SK-N-SH (cell line): Measurements from ENCODE around the gene GNAT1. TPM values are rescaled to one million over a fixed set of nuclear protein-coding genes. Genes with fewer than 3 reads are reported as not detected.

Experiments used
- CTCF ChIA-PET: fragments of 300-600, 350-600 bp; formaldehyde crosslinking; extraction: SDS; loops from one replicate; lab custom pipeline; 2021; lab: Yijun Ruan, JAX
- POLR2A ChIA-PET: fragments of 350-600 bp; sonication (Branson Sonifier 250); formaldehyde crosslinking; extraction: SDS; loops from one replicate; lab custom pipeline; 2020; ENCODE audit warnings: antibody characterized with exemption, inconsistent platforms; lab: Yijun Ruan, JAX
- DNase-seq: peaks from one replicate; pipeline ENCODE4 v3.0.0; 2012
- H2AFZ ChIP-seq: fragments of 200-600 bp; sonication (generic); 2 replicates; pipeline ENCODE4 v1.8.1; 2016; ENCODE audit warnings: antibody characterized with exemption, mild to moderate bottlenecking, low read depth
- H3F3A ChIP-seq: fragments of 200-600 bp; sonication (generic); replicated peaks from 2 replicates; pipeline ENCODE3; 2016; ENCODE audit warnings: antibody characterized with exemption, mild to moderate bottlenecking; ENCODE audit not compliant: insufficient read depth
- H3K27ac ChIP-seq, 2 experiments: fragments of 200-500 bp in 1 of 2; fragments of 200-600 bp in 1 of 2; sonication (Bioruptor generic) in 1 of 2; sonication (generic), shearing (Covaris generic) in 1 of 2; 2 replicates each; pipeline versions ENCODE4 v1.5.1 to v1.6.1; 2014 to 2016; ENCODE audit warnings: low read depth in 2 of 2, inconsistent platforms in 1 of 2, low read length in 1 of 2, mild to moderate bottlenecking in 1 of 2, mixed read lengths in 1 of 2
- H3K27me3 ChIP-seq: fragments of 200-600 bp; sonication (generic), shearing (Covaris generic); 2 replicates; pipeline ENCODE4 v1.6.1; 2016; ENCODE audit warnings: mixed run types; ENCODE audit not compliant: insufficient read depth
- H3K36me3 ChIP-seq, 2 experiments: fragments of 200-500 bp in 1 of 2; fragments of 200-600 bp in 1 of 2; sonication (Bioruptor generic) in 1 of 2; sonication (generic) in 1 of 2; replicated peaks in 1 of 2; 2 replicates each; pipeline versions ENCODE3 to v1.5.1; 2014 to 2016; ENCODE audit warnings: low read length in 1 of 2, mild to moderate bottlenecking in 1 of 2; ENCODE audit not compliant: insufficient read depth in 2 of 2, control insufficient read depth in 1 of 2
- H3K4me1 ChIP-seq, 2 experiments: fragments of 200-500 bp in 1 of 2; fragments of 200-600 bp in 1 of 2; sonication (Bioruptor generic) in 1 of 2; sonication (generic), shearing (Covaris generic) in 1 of 2; 2 replicates each; pipeline versions ENCODE4 v1.5.1 to v1.6.1; 2014 to 2016; ENCODE audit warnings: low read depth in 1 of 2, low read length in 1 of 2, mixed run types in 1 of 2; ENCODE audit not compliant: insufficient read depth in 2 of 2, control insufficient read depth in 1 of 2
- H3K4me2 ChIP-seq: fragments of 200-600 bp; sonication (generic), shearing (Covaris generic); 2 replicates; pipeline ENCODE4 v1.6.1; 2017; ENCODE audit warnings: mixed run types
- H3K4me3 ChIP-seq, 2 experiments: fragments of 200-500 bp in 1 of 2; fragments of 200-600 bp in 1 of 2; sonication (Bioruptor generic) in 1 of 2; sonication (generic), shearing (Covaris generic) in 1 of 2; 2 replicates each; pipeline versions ENCODE4 v1.5.1 to v1.8.1; 2014 to 2016; ENCODE audit warnings: low read depth in 2 of 2, inconsistent platforms in 1 of 2, low read length in 1 of 2, mild to moderate bottlenecking in 1 of 2, mixed read lengths in 1 of 2, moderate library complexity in 1 of 2
- H3K79me2 ChIP-seq: fragments of 200-600 bp; sonication (generic); 2 replicates; pipeline ENCODE4 v1.8.1; 2017; ENCODE audit warnings: mild to moderate bottlenecking; ENCODE audit not compliant: insufficient read depth
- H3K9ac ChIP-seq: fragments of 200-600 bp; sonication (generic); 2 replicates; pipeline ENCODE4 v1.6.1; 2017; ENCODE audit warnings: mixed run types
- H3K9me2 ChIP-seq: fragments of 200-600 bp; sonication (generic); 2 replicates; pipeline ENCODE4 v1.6.1; 2017; ENCODE audit warnings: mixed run types
- H3K9me3 ChIP-seq: fragments of 200-600 bp; sonication (generic); 2 replicates; pipeline ENCODE4 v1.6.1; 2017; ENCODE audit warnings: mixed run types, mild to moderate bottlenecking, moderate library complexity
- H4K20me1 ChIP-seq: fragments of 200-600 bp; sonication (generic); 2 replicates; pipeline ENCODE4 v1.6.1; 2017; ENCODE audit warnings: mild to moderate bottlenecking, mixed run types; ENCODE audit not compliant: insufficient read depth
- FOXJ3 ChIP-seq: sonication (generic); formaldehyde crosslinking; IDR thresholded peaks from 2 replicates; pipeline ENCODE4 v1.5.1; 2020; ENCODE audit warnings: mild to moderate bottlenecking, missing genetic modification reagents
- GABPA ChIP-seq: IDR thresholded peaks from 2 replicates; pipeline ENCODE4 v1.4.0; 2012; ENCODE audit warnings: low read depth, mild to moderate bottlenecking
- NFIC ChIP-seq: IDR thresholded peaks from 2 replicates; pipeline ENCODE4 v1.4.0; 2012; ENCODE audit warnings: borderline replicate concordance
- NRF1 ChIP-seq: IDR thresholded peaks from 2 replicates; pipeline ENCODE4 v1.6.1; 2012; ENCODE audit warnings: low read depth, mild to moderate bottlenecking, low read length
- RFX5 ChIP-seq: IDR thresholded peaks from 2 replicates; pipeline ENCODE4 v1.6.1; 2012; ENCODE audit warnings: mild to moderate bottlenecking, improper control_type of control experiment, low read length
- SMC3 ChIP-seq: IDR thresholded peaks from 2 replicates; pipeline ENCODE4 v1.6.1; 2012; ENCODE audit warnings: low read depth, low read length, improper control_type of control experiment
- WGBS: methylation state at CpG from one replicate; pipeline ENCODE4 v1.1.6; 2017; ENCODE audit warnings: low lambda C conversion rate; 5-methylcytosine and 5-hydroxymethylcytosine counted together
- polyA plus RNA-seq, 3 experiments: library from polyadenylated mRNA; depleted of rRNA; stranded (reverse); fragments of >200 nt; gene quantifications; 2 replicates each; pipeline ENCODE4 v1.2.3, GENCODE V29; 2012
- TF ChIP-seq, protein P1 (sequence below): fragments of 200-600 bp; sonication (generic); IDR thresholded peaks from 2 replicates; pipeline ENCODE4 v1.6.1; 2017; ENCODE audit warnings: antibody characterized with exemption, mild to moderate bottlenecking, moderate library complexity

Gene GNAT1
- polyA plus RNA-seq, 1 of the 3 experiments (the other 2 are of a cell fraction), result not detected

DNA sequence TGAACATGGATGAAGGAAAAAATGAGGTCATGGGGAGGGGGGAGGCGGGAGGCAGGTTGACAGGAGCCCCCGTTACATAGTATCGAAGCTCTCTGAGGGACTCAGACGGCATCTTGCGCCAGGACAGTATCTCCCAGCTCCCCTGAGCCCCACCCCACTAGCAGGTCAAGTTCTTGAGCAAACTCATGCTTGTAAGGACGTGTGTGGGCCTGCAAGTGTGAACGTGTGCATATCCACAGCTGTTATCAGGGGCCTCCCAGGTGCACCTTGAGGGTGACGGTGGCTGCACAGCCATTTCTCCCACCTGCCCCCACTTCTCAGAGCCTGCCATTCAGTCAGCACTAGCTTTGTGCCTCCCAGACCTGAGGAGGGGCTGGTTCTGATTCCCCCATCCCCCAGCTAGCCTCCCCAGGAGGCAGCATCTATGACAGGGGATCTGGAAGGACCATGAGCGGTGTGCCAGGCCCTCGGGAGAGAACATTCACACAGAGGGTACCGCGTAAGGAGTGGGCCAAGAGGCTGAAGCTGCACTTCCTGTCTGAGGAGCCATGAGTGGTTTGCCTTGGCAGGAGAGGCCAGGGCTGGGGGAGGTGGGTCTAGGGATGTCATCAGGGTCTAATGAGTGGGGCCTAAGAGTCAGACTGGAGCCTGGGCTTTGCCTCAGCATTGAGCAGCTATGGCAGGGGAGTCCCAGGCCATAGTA lies 33.4 kb upstream of the GNAT1 start:
- H3F3A ChIP-seq, result peaks cover 3% of the 10 kb centered on the region
- DNase-seq, result no peak
- no peak overlapping the region for H3K9ac ChIP-seq
- TF ChIP-seq FOXJ3, result no peak
- no peak for TF ChIP-seq GABPA
- TF ChIP-seq NRF1, result no peak
- TF ChIP-seq SMC3, result no peak
- peak; percentile 27; the same call in 1 of the 2 replicates for TF ChIP-seq NFIC
- 86% methylated on average over 12 of the region's 12 CpGs for WGBS
- no peaks in the 10 kb centered on the region for H3K9me2 ChIP-seq
- peaks cover 0 to 3% of the 10 kb centered on the region in 2 experiments for H3K36me3 ChIP-seq
- no peak overlapping the region for H2AFZ ChIP-seq
- H3K4me3 ChIP-seq, result no peak overlapping the region
- CTCF ChIA-PET, result interaction anchor here (0.8 to 2.1 kb wide), 6 partner anchors 10 to 36 kb away, joined by 3 to 8 read pairs (median 4); no protein-coding TSS in a partner anchor
- H3K4me1 ChIP-seq, result peaks cover 24 to 34% of the 10 kb centered on the region in 2 experiments; a peak in 3 of 4 replicates
- peak overlapping the region; percentile 89; the same call in 1 of the 2 replicates for H3K4me2 ChIP-seq
- peaks cover 26% of the 10 kb centered on the region for H3K79me2 ChIP-seq
- H4K20me1 ChIP-seq, result no peaks in the 10 kb centered on the region
- no peaks in the 10 kb centered on the region for H3K9me3 ChIP-seq
- H3K27me3 ChIP-seq, result no peaks in the 10 kb centered on the region
- peak overlapping the region in 1 of 2 experiments; percentile 57; a peak in 3 of 4 replicates for H3K27ac ChIP-seq
- POLR2A ChIA-PET, result no interaction called here

DNA sequence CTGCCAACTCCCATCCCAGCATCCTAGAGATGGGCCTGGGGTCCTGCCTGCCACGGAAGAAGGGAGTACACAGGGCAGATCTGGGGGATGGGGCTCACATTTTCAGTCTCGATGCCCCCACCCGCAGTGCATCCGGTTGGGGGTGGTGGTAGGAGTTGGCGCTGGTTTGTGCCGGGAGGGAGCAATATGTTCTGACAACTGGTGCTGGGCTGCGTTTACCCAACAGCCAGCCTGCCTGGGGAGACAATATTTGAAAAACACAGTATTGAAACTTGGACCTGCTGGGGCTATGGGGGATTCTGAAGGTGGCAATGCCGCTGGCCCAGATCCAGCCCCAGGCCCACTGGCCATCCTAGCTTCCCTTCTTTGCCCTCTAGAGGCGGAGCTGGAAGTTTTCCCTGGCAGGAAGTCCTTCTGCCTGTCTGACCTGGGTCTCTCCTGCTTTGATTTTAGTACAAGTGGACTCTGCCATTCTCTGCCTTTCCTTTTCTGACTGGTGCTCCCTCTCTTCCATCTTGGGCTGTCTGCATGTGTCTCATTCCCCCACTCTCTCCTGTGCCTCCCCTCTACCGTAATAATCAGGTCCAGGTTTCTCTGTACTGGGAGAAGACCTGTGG lies 32.8 kb upstream of the GNAT1 start:
- 90% methylated on average over 9 of the region's 10 CpGs for WGBS
- H2AFZ ChIP-seq, result no peak overlapping the region
- H3K9me2 ChIP-seq, result no peaks in the 10 kb centered on the region
- TF ChIP-seq, protein P1, sequence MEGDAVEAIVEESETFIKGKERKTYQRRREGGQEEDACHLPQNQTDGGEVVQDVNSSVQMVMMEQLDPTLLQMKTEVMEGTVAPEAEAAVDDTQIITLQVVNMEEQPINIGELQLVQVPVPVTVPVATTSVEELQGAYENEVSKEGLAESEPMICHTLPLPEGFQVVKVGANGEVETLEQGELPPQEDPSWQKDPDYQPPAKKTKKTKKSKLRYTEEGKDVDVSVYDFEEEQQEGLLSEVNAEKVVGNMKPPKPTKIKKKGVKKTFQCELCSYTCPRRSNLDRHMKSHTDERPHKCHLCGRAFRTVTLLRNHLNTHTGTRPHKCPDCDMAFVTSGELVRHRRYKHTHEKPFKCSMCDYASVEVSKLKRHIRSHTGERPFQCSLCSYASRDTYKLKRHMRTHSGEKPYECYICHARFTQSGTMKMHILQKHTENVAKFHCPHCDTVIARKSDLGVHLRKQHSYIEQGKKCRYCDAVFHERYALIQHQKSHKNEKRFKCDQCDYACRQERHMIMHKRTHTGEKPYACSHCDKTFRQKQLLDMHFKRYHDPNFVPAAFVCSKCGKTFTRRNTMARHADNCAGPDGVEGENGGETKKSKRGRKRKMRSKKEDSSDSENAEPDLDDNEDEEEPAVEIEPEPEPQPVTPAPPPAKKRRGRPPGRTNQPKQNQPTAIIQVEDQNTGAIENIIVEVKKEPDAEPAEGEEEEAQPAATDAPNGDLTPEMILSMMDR, result peak; percentile 15; the same call in 1 of the 2 replicates
- TF ChIP-seq RFX5, result no peak
- no peak overlapping the region for H3K4me3 ChIP-seq
- H4K20me1 ChIP-seq, result no peaks in the 10 kb centered on the region
- H3F3A ChIP-seq, result peaks cover 6% of the 10 kb centered on the region
- H3K4me1 ChIP-seq, result peaks cover 23 to 40% of the 10 kb centered on the region in 2 experiments; a peak in 3 of 4 replicates
- no peak for DNase-seq
- H3K9me3 ChIP-seq, result no peaks in the 10 kb centered on the region
- H3K27me3 ChIP-seq, result no peaks in the 10 kb centered on the region
- ChIA-PET CTCF (interaction anchor here (1.0 to 2.1 kb wide), 5 partner anchors 9 to 37 kb away, joined by 3 to 8 read pairs (median 4); no protein-coding TSS in a partner anchor), POLR2A (no interaction called here)
- H3K79me2 ChIP-seq, result peaks cover 26% of the 10 kb centered on the region
- H3K9ac ChIP-seq, result 0 out of 2 replicates have a peak overlapping the region, but pooled peaks have one; percentile 9
- peak overlapping the region; percentile 89; the same call in 1 of the 2 replicates for H3K4me2 ChIP-seq
- peaks cover 0 to 3% of the 10 kb centered on the region in 2 experiments for H3K36me3 ChIP-seq
- peak overlapping the region in 1 of 2 experiments; percentile 57; a peak in 2 of 4 replicates for H3K27ac ChIP-seq
